ENCODE results near the gene GAS2. TPM values are rescaled to one million over a fixed set of nuclear protein-coding genes. Genes with fewer than 3 reads are reported as not detected.

The GAS2 gene
- total RNA-seq, 1 experiment from 2014 or later: 9.4 TPM

DNA sequence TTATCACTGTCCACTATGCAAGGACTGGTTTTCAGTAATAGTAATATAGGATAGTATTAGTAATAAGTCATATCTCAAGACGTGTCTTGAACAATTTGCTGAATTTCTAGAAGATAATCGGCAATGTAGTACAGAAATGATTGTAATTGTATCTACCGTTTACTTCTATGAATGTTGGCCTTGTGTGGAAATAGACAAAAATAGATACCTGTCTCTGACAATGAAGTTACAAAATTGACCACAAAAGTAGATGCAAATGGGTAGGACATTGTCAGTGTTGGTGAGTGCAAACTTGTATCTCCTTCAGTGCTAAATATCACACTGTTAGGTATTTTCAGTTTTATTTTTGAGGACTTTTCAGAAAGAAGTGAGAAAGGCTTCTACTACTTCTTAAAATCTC lies 120.1 kb downstream of the GAS2 start:
- Mint-ChIP-seq H3K27ac (ENCODE audit: unreplicated experiment) (no peak overlapping the region), H3K4me3 (ENCODE audit: unreplicated experiment) (no peak overlapping the region), H3K4me1 (ENCODE audit: low read depth, unreplicated experiment) (no peaks in the 10 kb centered on the region), H3K9me3 (ENCODE audit: unreplicated experiment) (no peaks in the 10 kb centered on the region), H3K27me3 (ENCODE audit: insufficient read depth, unreplicated experiment) (no peaks in the 10 kb centered on the region), H3K36me3 (ENCODE audit: insufficient read depth, unreplicated experiment) (no peaks in the 10 kb centered on the region)
- Histone ChIP-seq H3K27me3 (replicated peaks; ENCODE audit: control insufficient read depth, insufficient read depth, low read length) (no peaks in the 10 kb centered on the region), H3K4me3 (ENCODE audit: low read depth, low read length) (no peak overlapping the region), H3K4me1 (no peaks in the 10 kb centered on the region), H3K9me3 (no peaks in the 10 kb centered on the region), H3K36me3 (ENCODE audit: control insufficient read depth, insufficient read depth, low read length) (no peaks in the 10 kb centered on the region)
- ChIA-PET CTCF (interaction anchor here (1.6 to 1.7 kb wide), 2 partner anchors 43 to 115 kb away, joined by 9 to 12 read pairs; partner anchors contain the start of gene SVIP), POLR2A (no interaction called here)
- no peak for TF ChIP-seq CTCF (IDR thresholded peaks at IDR 0.05; ENCODE audit: insufficient read depth in 1 of 2, low read depth in 1 of 2, low read length in 1 of 2, severe bottlenecking in 1 of 2, unreplicated experiment in 1 of 2)
- BruUV-seq (replicated peaks): no TSS peak
- no peak for DNase-seq
- intact Hi-C loops (cut with micrococcal nuclease; ENCODE audit: unreplicated experiment): loop anchor here (2.0 to 5.0 kb wide), 3 partner anchors 244 to 542 kb away; no protein-coding TSS in a partner anchor

DNA sequence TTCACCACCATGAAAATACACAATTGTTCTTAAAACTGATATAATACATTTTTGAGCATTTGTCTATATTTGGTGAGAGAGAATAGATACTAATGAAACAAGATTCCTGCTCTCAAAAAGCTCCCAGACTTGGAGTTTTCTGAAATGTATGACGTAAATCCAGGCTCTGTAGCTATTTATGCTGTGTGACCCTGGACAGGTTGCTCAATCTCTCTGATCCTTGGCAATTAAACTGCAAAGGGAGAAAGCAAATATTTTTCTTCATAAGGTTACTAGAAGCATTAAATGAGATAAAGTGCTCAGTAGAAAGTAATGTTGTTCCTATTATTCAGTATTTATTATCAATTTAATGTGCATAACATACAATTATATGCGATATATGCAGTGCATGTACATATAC lies 120.6 kb downstream of the GAS2 start:
- no peak for TF ChIP-seq CTCF (IDR thresholded peaks at IDR 0.05; ENCODE audit: insufficient read depth in 1 of 2, low read depth in 1 of 2, low read length in 1 of 2, severe bottlenecking in 1 of 2, unreplicated experiment in 1 of 2)
- ChIA-PET POLR2A (no interaction called here), CTCF (interaction anchor here (1.6 to 1.7 kb wide), 2 partner anchors 43 to 116 kb away, joined by 9 to 12 read pairs; partner anchors contain the start of gene SVIP)
- Histone ChIP-seq H3K4me1 (no peaks in the 10 kb centered on the region), H3K9me3 (no peaks in the 10 kb centered on the region), H3K36me3 (ENCODE audit: control insufficient read depth, insufficient read depth, low read length) (no peaks in the 10 kb centered on the region), H3K4me3 (ENCODE audit: low read depth, low read length) (no peak overlapping the region), H3K27me3 (replicated peaks; ENCODE audit: control insufficient read depth, insufficient read depth, low read length) (no peaks in the 10 kb centered on the region)
- H3K4me1 Mint-ChIP-seq (ENCODE audit: low read depth, unreplicated experiment): no peaks in the 10 kb centered on the region
- intact Hi-C loops (cut with micrococcal nuclease; ENCODE audit: unreplicated experiment): loop anchor here (1.0 to 5.0 kb wide), 6 partner anchors 117 to 542 kb away; no protein-coding TSS in a partner anchor
- H3K9me3 Mint-ChIP-seq (ENCODE audit: unreplicated experiment): no peaks in the 10 kb centered on the region
- H3K27ac Mint-ChIP-seq (ENCODE audit: unreplicated experiment): no peak overlapping the region
- no peaks in the 10 kb centered on the region for H3K36me3 Mint-ChIP-seq (ENCODE audit: insufficient read depth, unreplicated experiment)
- BruUV-seq (replicated peaks): no TSS peak
- no peak overlapping the region for H3K4me3 Mint-ChIP-seq (ENCODE audit: unreplicated experiment)
- no peaks in the 10 kb centered on the region for H3K27me3 Mint-ChIP-seq (ENCODE audit: insufficient read depth, unreplicated experiment)
- DNase-seq: no peak

DNA sequence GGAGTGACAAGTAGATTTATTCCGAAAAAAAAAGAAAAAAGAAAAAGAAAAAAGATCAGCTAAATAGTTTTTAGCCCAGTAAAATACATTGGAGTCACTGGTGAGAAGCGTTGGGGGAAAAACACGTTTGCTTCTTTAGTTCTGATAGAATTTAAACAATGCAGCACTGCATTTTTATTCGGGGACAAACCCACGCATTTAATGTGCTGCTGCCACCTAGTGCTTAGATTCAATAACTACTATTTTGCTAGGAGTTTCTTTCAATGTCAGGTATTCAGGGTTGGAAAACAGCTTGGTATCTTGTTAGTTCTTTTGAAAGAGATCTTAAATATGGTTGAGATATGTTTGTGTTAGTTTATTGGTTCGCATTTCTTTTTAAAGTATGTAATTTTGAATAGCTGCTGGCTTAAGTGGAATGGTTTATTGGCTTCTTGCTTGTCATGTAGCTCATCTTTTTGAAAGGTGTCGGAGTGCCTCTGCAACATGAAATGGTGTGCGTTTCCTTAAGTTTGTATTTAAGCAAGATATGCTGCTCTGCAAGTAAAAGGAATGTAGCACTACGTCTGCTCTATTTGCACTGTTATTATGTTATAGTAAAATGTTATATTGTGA lies 121.2 kb downstream of the GAS2 start:
- Histone ChIP-seq H3K27me3 (replicated peaks; ENCODE audit: control insufficient read depth, insufficient read depth, low read length) (no peaks in the 10 kb centered on the region), H3K4me1 (no peaks in the 10 kb centered on the region), H3K9me3 (no peaks in the 10 kb centered on the region), H3K4me3 (ENCODE audit: low read depth, low read length) (no peak overlapping the region), H3K36me3 (ENCODE audit: control insufficient read depth, insufficient read depth, low read length) (no peaks in the 10 kb centered on the region)
- CTCF ChIA-PET: interaction anchor here (0.6 to 1.7 kb wide), 7 partner anchors 38 to 543 kb away, joined by 3 to 12 read pairs (median 4); partner anchors contain the start of gene SVIP
- no peaks in the 10 kb centered on the region for H3K27me3 Mint-ChIP-seq (ENCODE audit: insufficient read depth, unreplicated experiment)
- peaks cover 3% of the 10 kb centered on the region for H3K4me1 Mint-ChIP-seq (ENCODE audit: low read depth, unreplicated experiment)
- H3K9me3 Mint-ChIP-seq (ENCODE audit: unreplicated experiment): no peaks in the 10 kb centered on the region
- intact Hi-C loops (cut with micrococcal nuclease; ENCODE audit: unreplicated experiment): loop anchor here (1.0 to 5.0 kb wide), 6 partner anchors 117 to 543 kb away; no protein-coding TSS in a partner anchor
- no peaks in the 10 kb centered on the region for H3K36me3 Mint-ChIP-seq (ENCODE audit: insufficient read depth, unreplicated experiment)
- no peak overlapping the region for H3K4me3 Mint-ChIP-seq (ENCODE audit: unreplicated experiment)
- peak in 1 of 2 experiments; percentile 41 for DNase-seq
- H3K27ac Mint-ChIP-seq (ENCODE audit: unreplicated experiment): no peak overlapping the region
- POLR2A ChIA-PET: no interaction called here
- peak; percentile 65 to 79 for TF ChIP-seq CTCF (IDR thresholded peaks at IDR 0.05; ENCODE audit: insufficient read depth in 1 of 2, low read depth in 1 of 2, low read length in 1 of 2, severe bottlenecking in 1 of 2, unreplicated experiment in 1 of 2)
- BruUV-seq (replicated peaks): no TSS peak

Data from Caco-2 (cell line).